ENCODE data around the gene WFDC1.
"Not testable (repeated sequence)": the region's sequence is repeated elsewhere in the genome, so short reads cannot be mapped to it uniquely, and the experiment has no call there.

The WFDC1 gene

GRCh38 chr16:84330685-84331050 lies 36.0 kb downstream of the WFDC1 start:
- no peak for DNase-seq

GRCh38 chr16:84331998-84332780 lies 37.5 kb downstream of the WFDC1 start:
- DNase-seq, result no peak

DNA sequence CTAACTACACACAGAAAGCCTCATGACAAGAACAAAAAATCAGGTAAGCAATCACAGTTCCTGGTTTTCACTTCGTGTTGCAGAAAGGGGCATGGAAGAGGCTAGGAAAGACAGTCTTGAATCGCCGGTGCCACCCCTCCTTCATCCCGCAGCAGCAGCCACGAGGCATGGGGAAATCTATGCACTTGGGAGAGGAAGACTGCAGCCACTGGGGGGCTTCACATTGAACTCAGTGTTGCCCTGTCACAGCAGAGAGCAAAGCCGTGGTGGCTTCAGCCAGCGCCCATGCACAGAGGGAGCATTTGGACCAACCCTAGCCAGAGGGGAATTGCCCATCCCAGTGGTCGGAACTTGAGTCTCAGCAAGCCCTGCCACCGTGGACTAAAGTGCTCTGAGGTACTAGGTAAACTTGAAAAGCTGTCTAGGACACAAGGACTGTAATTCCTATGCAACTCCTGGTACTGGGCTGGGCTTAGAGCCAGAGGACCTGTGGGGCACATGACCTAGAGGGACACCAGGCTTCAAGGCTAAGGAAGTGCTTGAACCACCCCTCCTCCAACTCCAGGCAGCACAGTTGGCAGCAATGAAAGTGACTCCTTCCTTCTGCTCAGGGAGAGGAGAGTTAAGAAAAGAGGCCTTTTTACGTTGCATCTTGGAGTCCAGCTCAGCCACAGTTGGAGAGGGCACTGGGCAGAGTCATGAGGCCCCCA lies 38.5 kb downstream of the WFDC1 start:
- DNase-seq, result no peak

GRCh38 chr16:84334058-84334457 lies 39.4 kb downstream of the WFDC1 start:
- no peak for DNase-seq

DNA sequence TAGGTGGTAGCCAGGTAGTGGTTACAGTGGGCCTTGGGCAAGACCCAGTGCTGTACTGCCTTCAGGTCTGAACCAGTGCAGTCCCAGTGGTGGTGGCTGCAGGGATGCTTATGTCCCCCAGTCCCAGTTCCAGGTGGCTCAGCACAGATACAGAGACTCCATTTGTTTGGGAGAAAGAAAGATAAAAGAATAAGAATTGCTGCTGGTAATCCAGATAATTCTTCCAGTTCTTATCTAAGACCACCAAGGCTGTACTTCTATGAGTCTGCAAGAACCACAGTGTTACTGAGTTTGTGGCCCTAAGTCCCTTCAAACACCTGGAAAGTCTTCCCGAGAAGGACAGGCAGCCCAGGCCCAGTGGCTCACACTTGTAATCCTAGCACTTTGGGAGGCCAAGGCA lies 39.8 kb downstream of the WFDC1 start:
- DNase-seq, result no peak

GRCh38 chr16:84337236-84337635 lies 42.6 kb downstream of the WFDC1 start:
- not testable (repeated sequence) for DNase-seq

DNA sequence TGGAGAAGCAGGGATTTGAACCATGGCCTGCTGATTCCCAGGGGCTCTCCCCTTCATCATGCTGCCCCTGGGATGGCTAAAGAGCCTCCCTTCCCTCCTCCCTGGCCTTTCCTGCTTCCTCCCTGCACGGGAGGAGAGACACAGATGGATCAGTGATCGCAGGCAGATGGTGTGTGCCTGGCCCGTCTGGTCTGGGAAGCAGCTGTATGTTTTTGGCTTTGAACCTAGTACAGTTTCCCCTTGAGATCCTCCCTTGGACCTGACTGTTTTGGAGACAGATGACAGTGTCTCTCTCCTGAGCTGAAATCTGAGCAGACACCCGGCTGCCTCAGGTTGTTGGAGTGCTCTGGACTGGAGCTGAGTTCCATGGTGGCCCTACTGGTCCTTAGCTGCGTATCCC lies 44.6 kb downstream of the WFDC1 start:
- DNase-seq, result no peak

- no peak for DNase-seq
Observed at GRCh38 chr16:84339766-84340165, 45.1 kb downstream of the WFDC1 start.

DNA sequence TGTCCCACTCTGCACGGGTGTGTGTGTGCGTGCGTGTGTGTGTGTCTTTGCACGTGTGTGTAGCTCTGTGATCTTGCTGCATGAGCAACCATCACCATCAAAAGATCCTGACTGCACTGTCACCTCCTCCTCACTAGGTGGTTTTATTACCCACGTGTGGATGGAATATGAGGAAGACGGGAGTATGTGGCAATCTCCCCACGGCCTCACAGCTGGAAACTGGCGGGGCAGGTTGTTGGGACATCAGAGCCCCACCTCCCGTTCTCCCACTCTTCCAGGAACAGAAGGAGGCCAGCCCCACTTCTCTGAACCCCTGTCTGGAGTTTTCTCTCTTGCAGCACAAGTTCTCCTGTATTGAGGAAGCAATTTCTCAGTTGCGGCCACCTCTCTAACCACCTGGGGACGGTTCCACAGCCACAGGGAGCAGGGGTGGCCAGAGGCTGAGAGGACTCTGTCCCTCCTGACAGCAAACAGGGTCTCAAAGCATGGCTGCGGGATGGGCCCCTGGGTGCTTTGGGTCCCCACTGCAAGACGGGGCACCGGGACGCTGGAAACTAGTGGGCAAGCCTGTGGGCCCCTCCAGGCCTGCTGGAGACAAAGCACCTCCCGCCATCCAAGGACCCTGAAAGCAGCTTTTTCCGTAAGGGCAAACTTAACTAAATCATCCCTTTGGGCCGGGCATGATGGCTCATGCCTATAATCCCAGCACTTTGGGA lies 45.8 kb downstream of the WFDC1 start:
- no peak for DNase-seq

DNA sequence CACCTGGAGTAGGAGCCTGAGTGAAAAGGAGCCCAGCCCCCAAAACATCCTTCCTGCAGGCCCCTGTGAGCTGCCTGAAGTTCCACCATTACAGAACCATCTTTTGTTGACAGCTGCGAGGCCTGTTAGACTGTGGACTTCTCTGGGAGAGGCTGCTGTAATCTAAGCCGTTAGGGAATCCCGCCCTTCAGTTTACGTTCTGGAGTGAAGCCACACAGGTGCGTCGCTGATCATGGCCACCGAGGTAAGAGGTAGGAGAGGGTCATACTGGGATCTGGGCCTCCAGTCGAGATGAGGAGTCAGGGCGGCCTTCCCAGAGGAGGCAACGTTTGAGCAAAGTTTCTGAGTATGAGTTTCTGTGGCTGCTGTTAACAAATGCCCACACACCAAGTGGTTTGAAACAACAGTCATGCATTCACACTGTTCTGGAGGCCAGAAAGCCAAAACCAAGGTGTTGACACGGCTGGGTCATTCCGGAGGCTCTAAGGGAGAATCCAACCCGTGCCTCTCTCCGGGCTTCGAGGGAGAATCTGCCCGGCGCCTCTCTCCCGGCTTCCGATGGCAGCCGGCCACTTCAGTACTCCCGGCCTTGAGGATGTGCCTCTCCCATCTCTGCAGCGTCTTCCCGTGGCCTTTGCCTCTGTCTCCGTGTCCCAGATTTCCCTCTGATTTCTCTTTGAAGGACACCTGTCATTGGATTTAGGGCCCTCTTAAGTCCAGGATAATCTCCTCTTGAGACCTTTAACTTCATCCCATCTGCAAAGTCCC lies 47.0 kb downstream of the WFDC1 start:
- no peak for DNase-seq

DNA sequence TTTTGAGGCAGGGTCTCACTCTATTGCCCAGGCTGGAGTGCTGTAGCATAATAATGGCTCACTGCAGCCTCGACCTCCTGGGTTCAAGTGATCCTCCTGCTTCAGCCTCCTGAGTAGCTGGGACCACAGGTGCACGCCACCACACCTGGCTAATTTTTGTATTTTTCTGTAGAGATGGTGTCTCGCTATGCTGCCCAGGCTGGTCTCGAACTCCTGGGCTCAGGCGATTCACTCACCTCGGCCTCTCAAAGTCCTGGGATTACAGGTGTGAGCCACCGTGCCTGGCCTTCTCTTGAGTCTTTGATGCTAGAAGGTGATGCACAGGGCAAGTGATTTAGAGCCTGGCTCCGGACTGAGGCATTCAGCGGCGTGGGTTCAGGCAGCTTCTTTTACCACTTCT lies 49.1 kb downstream of the WFDC1 start:
- DNase-seq, result not testable (repeated sequence)

DNA sequence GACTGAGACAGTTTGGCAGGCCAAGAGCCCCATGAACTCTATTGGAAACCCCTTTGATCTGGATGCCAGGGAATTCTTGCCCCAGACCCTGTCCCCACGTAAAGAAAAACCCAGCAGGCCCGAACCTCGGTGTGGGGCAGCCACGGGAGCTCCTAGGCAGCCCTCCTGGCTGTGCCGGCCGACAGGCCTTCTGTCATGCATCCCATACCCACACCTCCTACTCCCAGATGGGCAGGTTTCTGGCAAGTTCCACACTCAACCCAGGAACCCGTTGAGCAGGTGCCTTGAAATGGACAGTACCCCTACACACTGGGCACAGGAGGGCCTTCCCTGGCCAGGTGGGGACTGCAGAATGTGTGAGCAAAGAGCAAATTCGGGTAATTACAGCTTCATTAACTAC lies 50.1 kb downstream of the WFDC1 start:
- DNase-seq, result no peak

DNA sequence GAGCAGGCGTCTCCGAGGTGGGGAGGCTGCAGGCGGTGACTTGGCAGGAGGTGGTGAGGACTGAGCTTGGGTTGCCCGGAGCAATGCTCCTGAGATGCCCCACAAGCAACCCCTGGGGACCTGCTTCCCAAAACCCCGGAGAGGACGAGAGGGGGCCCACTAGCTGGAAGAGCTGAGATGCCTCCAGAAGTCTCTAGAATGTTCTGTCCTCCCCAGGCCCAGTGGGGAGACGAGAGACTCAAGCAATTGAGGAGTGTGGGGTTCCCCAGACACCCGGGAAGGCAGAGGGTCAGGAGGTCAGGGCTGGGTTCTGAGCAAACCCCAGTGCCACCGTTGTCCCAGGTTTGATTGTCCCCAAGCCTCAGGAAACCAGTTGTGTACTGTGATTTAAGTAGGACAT lies 52.5 kb downstream of the WFDC1 start:
- DNase-seq, result no peak

GRCh38 chr16:84348386-84348888 lies 53.8 kb downstream of the WFDC1 start:
- no peak for DNase-seq

DNA sequence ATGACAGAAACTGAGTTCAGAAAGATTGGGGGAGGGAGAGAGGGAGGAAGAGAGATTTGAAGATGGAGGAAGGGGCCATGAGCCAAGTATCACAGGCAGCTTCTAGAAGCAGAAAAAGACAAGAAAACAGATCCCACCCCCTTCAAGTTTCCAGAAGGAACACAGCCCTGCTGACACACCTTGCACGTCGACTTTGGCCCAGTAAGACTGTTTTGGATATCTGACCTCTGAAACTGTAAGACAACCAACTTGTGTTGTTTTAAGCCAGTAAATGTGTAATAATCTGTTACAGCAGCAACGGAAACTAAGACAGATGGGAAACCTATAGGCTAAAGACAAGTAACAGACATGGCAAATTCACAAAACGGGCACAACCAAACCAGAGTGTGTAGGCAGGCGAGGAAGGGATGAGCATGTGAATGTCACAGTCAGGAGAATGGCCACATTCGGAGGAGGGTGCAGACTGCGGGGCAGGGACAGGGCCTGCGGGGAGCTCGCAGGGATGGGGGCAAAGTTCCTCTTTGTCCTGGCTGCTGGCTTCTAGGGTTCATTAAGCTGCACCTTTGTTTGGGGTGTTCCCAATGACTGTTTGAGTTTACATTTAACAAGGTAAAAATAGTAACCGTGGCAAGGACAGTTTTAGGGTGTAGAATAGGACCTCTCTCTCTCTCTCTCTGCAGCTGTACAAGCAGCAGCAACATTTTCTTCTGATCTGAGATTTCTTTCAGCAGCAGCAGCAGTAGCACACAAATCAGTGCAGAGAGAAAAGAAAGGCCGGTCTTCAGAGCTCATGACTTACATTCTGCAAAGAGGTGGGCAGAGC lies 55.4 kb downstream of the WFDC1 start:
- no peak for DNase-seq

DNA sequence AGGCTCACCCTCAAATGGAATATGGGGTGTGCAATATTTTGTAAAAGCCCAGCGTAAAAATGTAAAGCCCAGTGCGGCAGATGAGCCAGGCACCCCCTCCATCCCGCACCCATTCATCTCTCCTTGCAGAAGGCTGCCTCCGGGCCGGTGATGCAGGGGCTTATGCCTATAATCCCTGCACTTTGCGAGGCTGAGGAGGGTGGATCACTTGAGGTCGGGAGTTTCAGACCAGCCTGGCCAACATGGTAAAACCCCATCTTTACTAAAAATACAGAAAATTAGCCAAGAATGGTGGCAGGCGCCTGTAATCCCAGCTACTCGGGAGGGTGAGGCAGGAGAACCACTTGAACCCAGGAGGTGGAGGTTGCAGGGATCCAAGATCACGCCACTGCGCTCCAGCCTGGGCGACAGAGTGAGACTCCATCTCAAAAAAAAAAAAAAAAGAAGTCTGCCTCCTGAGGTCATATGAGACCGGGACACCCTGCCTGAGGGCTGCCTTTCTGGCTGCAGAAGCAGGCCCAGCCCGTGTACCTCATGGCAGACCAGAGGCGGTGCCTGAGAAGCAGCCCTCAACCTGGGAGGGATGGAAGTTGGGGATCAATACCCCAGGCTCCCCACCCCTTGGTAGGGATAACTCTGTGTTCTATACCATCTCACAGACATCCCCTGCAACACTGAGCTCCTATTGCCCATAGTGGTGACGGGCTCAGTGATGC lies 56.2 kb downstream of the WFDC1 start:
- DNase-seq, result no peak

- DNase-seq, result no peak
Observed at GRCh38 chr16:84351630-84352029, 57.0 kb downstream of the WFDC1 start.

GRCh38 chr16:84354306-84354705 lies 59.6 kb downstream of the WFDC1 start:
- DNase-seq, result no peak

DNA sequence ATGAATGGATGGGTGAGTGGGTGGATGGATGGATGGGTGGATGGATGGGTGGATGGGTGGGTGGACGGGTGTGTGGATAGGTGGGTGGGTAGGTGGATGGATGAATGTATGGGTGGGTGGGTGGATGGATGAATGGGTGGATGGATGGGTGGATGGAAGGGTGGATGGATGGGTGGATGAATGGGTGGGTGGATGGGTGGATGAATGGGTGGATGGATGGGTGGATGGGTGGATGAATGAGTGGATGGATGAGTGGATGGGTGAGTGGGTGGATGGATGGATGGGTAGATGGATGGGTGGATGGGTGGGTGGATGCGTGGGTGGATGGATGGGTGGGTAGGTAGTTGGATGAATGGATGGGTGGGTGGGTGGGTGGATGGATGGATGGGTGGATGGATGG lies 60.5 kb downstream of the WFDC1 start:
- no peak for DNase-seq

DNA sequence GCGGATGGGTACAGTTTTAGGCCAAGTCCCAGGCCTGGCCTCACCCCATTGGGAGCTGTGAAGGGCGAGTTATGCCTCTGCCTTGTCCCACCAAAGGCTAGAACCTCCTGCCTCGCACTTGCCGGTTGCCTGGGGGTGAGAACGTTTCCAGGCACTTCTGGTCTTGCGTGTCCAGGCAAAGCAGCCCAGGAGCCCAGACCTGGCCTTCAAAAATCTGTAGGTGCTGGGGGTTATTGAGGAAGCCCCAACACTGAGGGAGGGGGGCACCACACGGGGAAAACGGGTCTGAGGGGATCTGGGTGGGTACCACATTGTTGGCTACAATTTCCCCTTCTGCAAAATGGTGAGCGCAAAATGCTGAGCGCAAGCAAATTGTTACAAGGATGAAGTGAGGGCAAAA lies 61.5 kb downstream of the WFDC1 start:
- DNase-seq, result no peak

DNA sequence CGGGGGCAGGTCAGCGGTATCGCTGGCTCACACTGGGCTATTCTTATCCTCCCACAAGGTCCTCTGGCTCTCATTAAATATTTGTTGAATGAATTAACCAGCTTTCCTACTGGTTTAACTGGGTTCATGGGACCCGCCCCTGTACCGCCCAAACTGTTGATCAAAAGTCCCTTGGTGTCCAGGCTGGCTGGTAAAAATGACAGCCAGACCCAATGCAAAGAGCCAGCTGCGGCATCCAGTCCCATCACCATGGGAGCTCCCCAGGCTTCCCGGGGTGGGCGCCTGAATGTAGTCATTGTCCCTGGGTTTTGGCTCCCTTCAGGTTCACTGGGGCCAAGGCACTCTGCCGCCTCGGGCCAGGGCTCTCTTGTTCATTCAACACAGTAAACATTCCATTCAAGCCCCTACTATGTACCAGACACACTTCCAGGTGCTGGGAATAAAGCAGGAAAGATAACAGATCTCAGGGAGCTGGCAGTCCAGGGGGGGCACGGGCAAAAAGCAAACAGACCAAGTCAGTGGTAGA lies 62.0 kb downstream of the WFDC1 start:
- no peak for DNase-seq

Measured in stimulated activated CD4-positive, alpha-beta T cell treated with anti-CD3 and anti-CD28 coated beads, Interleukin-4, amount 100 ng/mL, for 1 hour (primary cell).